ENCODE measurements around the gene MUC5AC.
"Not testable (repeated sequence)": the region's sequence is repeated elsewhere in the genome, so short reads cannot be mapped to it uniquely, and the experiment has no call there.

The MUC5AC gene

DNA sequence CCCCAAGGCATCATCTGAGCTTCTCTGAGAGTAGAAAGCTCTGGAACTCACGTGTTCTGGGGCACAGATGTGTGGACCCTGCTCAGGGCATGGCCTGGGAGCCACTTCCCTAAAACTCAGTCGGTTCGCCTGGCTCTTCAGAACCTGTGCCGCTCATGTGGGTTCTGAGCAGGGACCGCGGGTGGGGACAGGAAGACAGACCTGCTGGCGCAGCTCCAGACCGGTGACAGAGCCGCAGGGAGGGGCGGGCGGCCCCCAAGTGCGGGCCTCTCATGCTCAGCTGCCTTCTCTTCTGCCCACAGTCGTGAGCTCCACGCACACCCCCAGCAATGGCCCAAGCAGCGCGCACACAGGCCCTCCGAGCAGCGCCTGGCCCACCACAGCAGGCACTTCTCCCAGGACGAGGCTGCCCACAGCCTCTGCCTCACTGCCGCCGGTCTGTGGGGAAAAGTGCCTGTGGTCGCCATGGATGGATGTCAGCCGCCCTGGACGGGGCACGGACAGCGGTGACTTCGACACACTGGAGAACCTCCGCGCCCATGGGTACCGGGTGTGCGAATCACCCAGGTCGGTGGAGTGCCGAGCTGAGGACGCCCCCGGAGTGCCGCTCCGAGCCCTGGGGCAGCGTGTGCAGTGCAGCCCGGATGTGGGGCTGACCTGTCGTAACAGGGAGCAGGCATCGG, 24.2 kb downstream of the MUC5AC start:
- Histone ChIP-seq H3K9me3 (ENCODE audit: control insufficient read depth in 2 of 2, low read length in 2 of 2) (no peaks in the 10 kb centered on the region), H3K9ac (ENCODE audit: low read length in 2 of 2) (no peak overlapping the region), H3K4me3 (ENCODE audit: low read length in 2 of 2) (no peak overlapping the region), H3K27me3 (ENCODE audit: control insufficient read depth in 1 of 2, insufficient read depth in 2 of 2, low read length in 2 of 2) (peaks cover 0 to 2% of the 10 kb centered on the region in 2 donors), H3K27ac (ENCODE audit: low read length) (no peak overlapping the region), H3K4me1 (ENCODE audit: control insufficient read depth, insufficient read depth, low read length) (no peaks in the 10 kb centered on the region), H3K36me3 (ENCODE audit: control insufficient read depth in 2 of 2, insufficient read depth in 2 of 2, low read length in 2 of 2) (no peaks in the 10 kb centered on the region)

GRCh38 chr11:1184139-1184538, 26.4 kb downstream of the MUC5AC start:
- H3K27ac ChIP-seq (ENCODE audit: low read length); H3K9me3 ChIP-seq (ENCODE audit: control insufficient read depth in 2 of 2, low read length in 2 of 2); H3K36me3 ChIP-seq (ENCODE audit: control insufficient read depth in 2 of 2, insufficient read depth in 2 of 2, low read length in 2 of 2); H3K4me3 ChIP-seq (ENCODE audit: low read length in 2 of 2); H3K27me3 ChIP-seq (ENCODE audit: control insufficient read depth in 1 of 2, insufficient read depth in 2 of 2, low read length in 2 of 2); H3K4me1 ChIP-seq (ENCODE audit: control insufficient read depth, insufficient read depth, low read length); H3K9ac ChIP-seq (ENCODE audit: low read length in 2 of 2): not testable (repeated sequence)

DNA sequence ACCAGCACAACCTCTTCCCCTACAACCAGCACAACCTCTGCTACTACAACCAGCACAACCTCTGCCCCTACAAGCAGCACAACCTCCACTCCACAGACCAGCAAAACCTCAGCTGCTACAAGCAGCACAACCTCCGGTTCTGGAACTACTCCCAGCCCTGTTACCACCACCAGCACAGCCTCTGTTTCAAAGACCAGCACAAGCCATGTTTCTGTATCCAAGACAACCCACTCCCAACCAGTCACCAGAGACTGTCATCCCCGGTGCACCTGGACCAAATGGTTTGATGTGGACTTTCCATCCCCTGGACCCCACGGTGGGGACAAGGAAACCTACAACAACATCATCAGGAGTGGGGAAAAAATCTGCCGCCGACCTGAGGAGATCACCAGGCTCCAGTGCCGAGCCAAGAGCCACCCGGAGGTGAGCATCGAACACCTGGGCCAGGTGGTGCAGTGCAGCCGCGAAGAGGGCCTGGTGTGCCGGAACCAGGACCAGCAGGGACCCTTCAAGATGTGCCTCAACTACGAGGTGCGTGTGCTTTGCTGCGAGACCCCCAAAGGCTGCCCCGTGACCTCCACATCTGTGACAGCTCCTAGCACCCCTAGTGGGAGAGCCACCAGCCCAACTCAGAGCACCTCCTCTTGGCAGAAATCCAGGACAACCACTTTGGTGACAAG, 30.8 kb downstream of the MUC5AC start:
- not testable (repeated sequence) for H3K4me1 ChIP-seq (ENCODE audit: control insufficient read depth, insufficient read depth, low read length); H3K4me3 ChIP-seq (ENCODE audit: low read length in 2 of 2); H3K9ac ChIP-seq (ENCODE audit: low read length in 2 of 2); H3K9me3 ChIP-seq (ENCODE audit: control insufficient read depth in 2 of 2, low read length in 2 of 2); H3K27ac ChIP-seq (ENCODE audit: low read length); H3K36me3 ChIP-seq (ENCODE audit: control insufficient read depth in 2 of 2, insufficient read depth in 2 of 2, low read length in 2 of 2)
- H3K27me3 ChIP-seq (ENCODE audit: control insufficient read depth in 1 of 2, insufficient read depth in 2 of 2, low read length in 2 of 2) = peaks cover 0 to 12% of the 10 kb centered on the region in 2 donors

- not testable (repeated sequence) for H3K9me3 ChIP-seq (ENCODE audit: control insufficient read depth in 2 of 2, low read length in 2 of 2); H3K36me3 ChIP-seq (ENCODE audit: control insufficient read depth in 2 of 2, insufficient read depth in 2 of 2, low read length in 2 of 2); H3K4me1 ChIP-seq (ENCODE audit: control insufficient read depth, insufficient read depth, low read length)
Measured at GRCh38 chr11:1189816-1190215, 32.1 kb downstream of the MUC5AC start.

GRCh38 chr11:1191786-1192470, 34.2 kb downstream of the MUC5AC start:
- H3K9ac ChIP-seq (ENCODE audit: low read length in 2 of 2); H3K36me3 ChIP-seq (ENCODE audit: control insufficient read depth in 2 of 2, insufficient read depth in 2 of 2, low read length in 2 of 2); H3K4me1 ChIP-seq (ENCODE audit: control insufficient read depth, insufficient read depth, low read length); H3K27ac ChIP-seq (ENCODE audit: low read length); H3K4me3 ChIP-seq (ENCODE audit: low read length in 2 of 2); H3K9me3 ChIP-seq (ENCODE audit: control insufficient read depth in 2 of 2, low read length in 2 of 2): not testable (repeated sequence)
- peaks cover 8 to 16% of the 10 kb centered on the region in 2 donors for H3K27me3 ChIP-seq (ENCODE audit: control insufficient read depth in 1 of 2, insufficient read depth in 2 of 2, low read length in 2 of 2)

More at GRCh38 chr11:1189816-1190215, 32.1 kb downstream of the MUC5AC start:
- H3K27ac ChIP-seq (ENCODE audit: low read length); H3K4me3 ChIP-seq (ENCODE audit: low read length in 2 of 2); H3K9ac ChIP-seq (ENCODE audit: low read length in 2 of 2): not testable (repeated sequence)
- peaks cover 0 to 12% of the 10 kb centered on the region in 2 donors for H3K27me3 ChIP-seq (ENCODE audit: control insufficient read depth in 1 of 2, insufficient read depth in 2 of 2, low read length in 2 of 2)

DNA sequence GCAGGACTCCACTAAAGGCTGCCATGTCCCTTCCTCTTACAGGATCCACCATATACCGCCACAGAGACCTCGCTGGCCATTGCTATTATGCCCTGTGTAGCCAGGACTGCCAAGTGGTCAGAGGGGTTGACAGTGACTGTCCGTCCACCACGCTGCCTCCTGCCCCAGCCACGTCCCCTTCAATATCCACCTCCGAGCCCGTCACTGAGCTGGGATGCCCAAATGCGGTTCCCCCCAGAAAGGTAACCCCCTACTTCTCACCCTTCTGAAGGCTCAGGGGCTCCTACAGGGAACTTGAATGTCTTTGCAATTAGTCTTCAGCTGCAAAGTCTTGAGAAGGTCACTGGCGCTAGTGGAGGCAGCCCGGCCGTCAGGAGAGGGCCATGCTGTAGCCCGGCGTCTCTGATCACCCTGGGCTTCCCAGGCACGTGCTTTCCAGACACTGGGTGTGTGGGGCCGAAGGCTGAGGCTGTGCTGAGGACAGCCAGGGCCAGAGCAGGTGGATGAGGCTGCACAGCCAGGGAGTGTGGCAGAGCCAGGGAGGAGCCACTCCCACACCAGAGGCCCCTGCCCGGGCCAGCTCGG, 35.1 kb downstream of the MUC5AC start:
- peaks cover 11 to 18% of the 10 kb centered on the region in 2 donors for H3K27me3 ChIP-seq (ENCODE audit: control insufficient read depth in 1 of 2, insufficient read depth in 2 of 2, low read length in 2 of 2)
- H3K9ac ChIP-seq (ENCODE audit: low read length in 2 of 2) = no peak overlapping the region
- H3K4me3 ChIP-seq (ENCODE audit: low read length in 2 of 2) = no peak overlapping the region
- no peaks in the 10 kb centered on the region for H3K36me3 ChIP-seq (ENCODE audit: control insufficient read depth in 2 of 2, insufficient read depth in 2 of 2, low read length in 2 of 2)
- no peak overlapping the region for H3K27ac ChIP-seq (ENCODE audit: low read length)
- H3K4me1 ChIP-seq (ENCODE audit: control insufficient read depth, insufficient read depth, low read length) = no peaks in the 10 kb centered on the region
- no peaks in the 10 kb centered on the region for H3K9me3 ChIP-seq (ENCODE audit: control insufficient read depth in 2 of 2, low read length in 2 of 2)

DNA sequence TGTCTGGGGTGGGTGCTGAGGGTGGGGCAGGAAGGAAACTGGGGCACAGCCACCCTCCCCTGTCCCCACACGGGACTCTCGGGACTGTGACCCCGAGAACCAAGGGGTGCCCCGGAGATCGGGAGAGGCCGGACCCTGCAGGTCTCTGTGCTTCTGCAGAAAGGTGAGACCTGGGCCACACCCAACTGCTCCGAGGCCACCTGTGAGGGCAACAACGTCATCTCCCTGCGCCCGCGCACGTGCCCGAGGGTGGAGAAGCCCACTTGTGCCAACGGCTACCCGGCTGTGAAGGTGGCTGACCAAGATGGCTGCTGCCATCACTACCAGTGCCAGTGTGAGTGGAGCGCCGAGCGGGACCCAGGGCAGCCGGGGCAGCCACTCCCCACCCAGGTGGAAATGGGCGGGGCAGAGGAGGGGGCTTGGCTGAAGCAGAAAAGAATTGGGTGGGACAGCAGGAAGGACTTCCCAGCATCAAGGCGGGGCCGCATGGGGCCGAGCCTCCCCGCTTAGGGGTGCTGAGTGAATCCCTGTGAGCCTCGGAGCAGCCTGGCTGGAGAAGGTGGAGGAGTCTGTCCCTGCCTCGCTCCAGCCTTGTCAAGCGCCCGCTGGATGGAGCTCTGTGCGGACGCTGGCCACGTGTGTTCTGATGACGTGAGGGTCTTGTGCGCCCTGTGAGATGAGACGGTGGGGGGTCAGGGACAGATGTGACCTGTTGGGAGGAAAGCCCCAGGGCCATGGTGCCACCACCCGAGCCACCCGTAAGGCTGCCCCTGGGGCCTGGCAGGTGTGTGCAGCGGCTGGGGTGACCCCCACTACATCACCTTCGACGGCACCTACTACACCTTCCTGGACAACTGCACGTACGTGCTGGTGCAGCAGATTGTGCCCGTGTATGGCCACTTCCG, 35.8 kb downstream of the MUC5AC start:
- Histone ChIP-seq H3K27ac (ENCODE audit: low read length) (no peak overlapping the region), H3K36me3 (ENCODE audit: control insufficient read depth in 2 of 2, insufficient read depth in 2 of 2, low read length in 2 of 2) (no peaks in the 10 kb centered on the region), H3K27me3 (ENCODE audit: control insufficient read depth in 1 of 2, insufficient read depth in 2 of 2, low read length in 2 of 2) (peaks cover 17 to 22% of the 10 kb centered on the region in 2 donors), H3K9ac (ENCODE audit: low read length in 2 of 2) (no peak overlapping the region), H3K9me3 (ENCODE audit: control insufficient read depth in 2 of 2, low read length in 2 of 2) (no peaks in the 10 kb centered on the region), H3K4me3 (ENCODE audit: low read length in 2 of 2) (no peak overlapping the region), H3K4me1 (ENCODE audit: control insufficient read depth, insufficient read depth, low read length) (no peaks in the 10 kb centered on the region)

DNA sequence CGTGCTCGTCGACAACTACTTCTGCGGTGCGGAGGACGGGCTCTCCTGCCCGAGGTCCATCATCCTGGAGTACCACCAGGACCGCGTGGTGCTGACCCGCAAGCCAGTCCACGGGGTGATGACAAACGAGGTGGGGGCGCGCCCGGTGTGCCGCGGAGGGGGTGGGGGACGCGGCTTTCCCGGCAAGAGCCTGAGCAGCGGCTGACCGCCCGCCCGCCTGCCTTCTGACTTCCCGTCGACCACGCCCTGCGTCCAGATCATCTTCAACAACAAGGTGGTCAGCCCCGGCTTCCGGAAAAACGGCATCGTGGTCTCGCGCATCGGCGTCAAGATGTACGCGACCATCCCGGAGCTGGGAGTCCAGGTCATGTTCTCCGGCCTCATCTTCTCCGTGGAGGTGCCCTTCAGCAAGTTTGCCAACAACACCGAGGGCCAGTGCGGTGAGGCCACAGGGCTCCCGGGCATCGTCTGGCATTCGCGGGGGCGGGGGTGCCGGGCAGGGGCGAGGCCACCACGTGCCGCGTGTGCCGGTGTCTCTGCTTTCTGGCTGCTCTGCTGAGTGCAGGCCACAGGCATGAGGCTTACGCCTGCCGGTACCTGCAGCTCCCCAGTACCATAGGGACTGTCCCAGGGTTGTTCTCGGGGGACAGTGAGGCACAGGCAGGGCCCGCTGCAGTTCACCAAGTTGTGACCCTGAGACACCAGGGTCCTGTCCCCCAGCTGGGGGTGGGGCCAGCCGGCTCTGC, 36.7 kb downstream of the MUC5AC start:
- Histone ChIP-seq H3K9me3 (ENCODE audit: control insufficient read depth in 2 of 2, low read length in 2 of 2) (no peaks in the 10 kb centered on the region), H3K9ac (ENCODE audit: low read length in 2 of 2) (no peak overlapping the region), H3K27me3 (ENCODE audit: control insufficient read depth in 1 of 2, insufficient read depth in 2 of 2, low read length in 2 of 2) (peaks cover 24 to 25% of the 10 kb centered on the region in 2 donors), H3K4me3 (ENCODE audit: low read length in 2 of 2) (no peak overlapping the region), H3K4me1 (ENCODE audit: control insufficient read depth, insufficient read depth, low read length) (no peaks in the 10 kb centered on the region), H3K36me3 (ENCODE audit: control insufficient read depth in 2 of 2, insufficient read depth in 2 of 2, low read length in 2 of 2) (no peaks in the 10 kb centered on the region), H3K27ac (ENCODE audit: low read length) (no peak overlapping the region)

DNA sequence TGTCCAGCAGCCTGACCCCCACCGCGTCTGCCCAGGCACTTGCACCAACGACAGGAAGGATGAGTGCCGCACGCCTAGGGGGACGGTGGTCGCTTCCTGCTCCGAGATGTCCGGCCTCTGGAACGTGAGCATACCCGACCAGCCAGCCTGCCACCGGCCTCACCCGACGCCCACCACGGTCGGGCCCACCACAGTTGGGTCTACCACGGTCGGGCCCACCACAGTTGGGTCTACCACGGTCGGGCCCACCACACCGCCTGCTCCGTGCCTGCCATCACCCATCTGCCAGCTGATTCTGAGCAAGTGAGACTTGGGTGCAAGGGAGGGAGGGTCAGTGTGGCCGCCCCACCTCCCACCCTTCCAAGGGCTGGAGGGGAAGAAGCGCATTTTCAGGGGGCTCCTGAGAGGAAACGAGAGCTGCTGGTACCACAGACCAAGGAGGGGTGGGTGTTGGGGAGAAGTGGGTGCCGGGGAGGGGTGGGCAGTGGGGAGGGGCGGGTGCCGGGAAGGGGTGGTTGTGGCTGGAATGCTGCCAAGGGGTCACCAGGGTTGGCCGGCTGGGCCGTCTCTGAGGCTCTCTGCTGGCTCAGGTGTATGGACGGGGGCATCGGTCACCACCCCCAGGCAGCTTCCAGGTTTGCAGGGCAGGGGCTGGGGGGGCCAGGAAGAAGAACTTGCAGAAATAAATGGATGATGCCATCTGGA, 37.4 kb downstream of the MUC5AC start:
- no peaks in the 10 kb centered on the region for H3K4me1 ChIP-seq (ENCODE audit: control insufficient read depth, insufficient read depth, low read length)

More for the DNA sequence above, 37.4 kb downstream of the MUC5AC start:
- H3K9me3 ChIP-seq (ENCODE audit: control insufficient read depth in 2 of 2, low read length in 2 of 2) = no peaks in the 10 kb centered on the region
- H3K27me3 ChIP-seq (ENCODE audit: control insufficient read depth in 1 of 2, insufficient read depth in 2 of 2, low read length in 2 of 2) = peaks cover 26 to 31% of the 10 kb centered on the region in 2 donors
- no peaks in the 10 kb centered on the region for H3K36me3 ChIP-seq (ENCODE audit: control insufficient read depth in 2 of 2, insufficient read depth in 2 of 2, low read length in 2 of 2)
- H3K9ac ChIP-seq (ENCODE audit: low read length in 2 of 2) = no peak overlapping the region
- H3K27ac ChIP-seq (ENCODE audit: low read length) = no peak overlapping the region
- no peak overlapping the region for H3K4me3 ChIP-seq (ENCODE audit: low read length in 2 of 2)

All from stomach smooth muscle (tissue), 2 donors.